ENCODE data around the gene NCKAP5. TPM values are rescaled to one million over a fixed set of nuclear protein-coding genes. Genes with fewer than 3 reads are reported as not detected.

NCKAP5 gene
- total and polyA plus RNA-seq, 7 donors, result 0.03 to 1.2 (median 0.22) TPM

- 88 to 96% (median 91%) methylated on average over 2 of the region's 2 CpGs for WGBS, 3 donors
- Histone ChIP-seq H3K27me3 (ENCODE audit: insufficient read depth in 3 of 3, low read length in 2 of 3) (no peaks in the 10 kb centered on the region), H3K4me3 (no peak overlapping the region), H3K4me1 (no peaks in the 10 kb centered on the region), H3K27ac (no peak overlapping the region), H3K9me3 (no peaks in the 10 kb centered on the region), H3K36me3 (ENCODE audit: insufficient read depth in 1 of 2, low read depth in 1 of 2) (no peaks in the 10 kb centered on the region)
- no peak for TF ChIP-seq CTCF (IDR thresholded peaks at IDR 0.05)
- ATAC-seq (no peak), DNase-seq (no peak)
- intact Hi-C loops (cut with DNase I), result no loop called here
Measured at GRCh38 chr2:133452583-133452982, 115.7 kb downstream of the NCKAP5 start.

DNA sequence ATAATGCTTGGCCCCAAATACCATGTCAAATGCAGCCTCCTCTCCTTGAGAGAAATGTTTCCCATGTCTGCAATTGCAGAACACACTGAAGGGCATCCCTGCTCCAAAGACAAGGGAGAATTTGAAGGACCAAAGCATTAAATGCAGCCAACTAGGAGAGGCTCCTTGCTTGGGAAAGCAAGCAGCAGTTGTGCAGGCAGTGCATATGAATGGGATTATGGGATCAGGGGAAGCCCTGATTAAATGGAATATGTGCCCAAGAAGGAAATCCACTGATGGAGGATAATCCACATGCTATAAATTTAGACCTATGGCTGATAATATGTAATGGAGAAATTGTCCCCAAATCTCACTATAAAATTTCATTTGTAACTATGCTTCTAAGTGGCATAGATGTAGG, 116.1 kb downstream of the NCKAP5 start:
- Histone ChIP-seq H3K4me3 (no peak overlapping the region), H3K27ac (no peak overlapping the region), H3K4me1 (no peaks in the 10 kb centered on the region), H3K36me3 (ENCODE audit: insufficient read depth in 1 of 2, low read depth in 1 of 2) (no peaks in the 10 kb centered on the region), H3K9me3 (no peaks in the 10 kb centered on the region), H3K27me3 (ENCODE audit: insufficient read depth in 3 of 3, low read length in 2 of 3) (no peaks in the 10 kb centered on the region)
- DNase-seq (no peak), ATAC-seq (no peak)
- intact Hi-C loops (cut with DNase I), result no loop called here
- TF ChIP-seq CTCF (IDR thresholded peaks at IDR 0.05), result no peak

GRCh38 chr2:133448195-133448594, 120.1 kb downstream of the NCKAP5 start:
- Histone ChIP-seq H3K9me3 (no peaks in the 10 kb centered on the region), H3K36me3 (ENCODE audit: insufficient read depth in 1 of 2, low read depth in 1 of 2) (no peaks in the 10 kb centered on the region), H3K4me1 (no peaks in the 10 kb centered on the region), H3K27me3 (ENCODE audit: insufficient read depth in 3 of 3, low read length in 2 of 3) (no peaks in the 10 kb centered on the region), H3K27ac (no peak overlapping the region), H3K4me3 (no peak overlapping the region)
- intact Hi-C loops (cut with DNase I), result no loop called here
- no peak for TF ChIP-seq CTCF (IDR thresholded peaks at IDR 0.05)
- 94 to 98% (median 95%) methylated on average over 5 of the region's 5 CpGs for WGBS, 3 donors
- DNase-seq, result no peak
- no peak for ATAC-seq

- intact Hi-C loops (cut with DNase I), result no loop called here
- DNase-seq (no peak), ATAC-seq (no peak)
- Histone ChIP-seq H3K4me1 (no peaks in the 10 kb centered on the region), H3K9me3 (no peaks in the 10 kb centered on the region), H3K4me3 (no peak overlapping the region), H3K27ac (no peak overlapping the region), H3K27me3 (ENCODE audit: insufficient read depth in 3 of 3, low read length in 2 of 3) (no peaks in the 10 kb centered on the region), H3K36me3 (ENCODE audit: insufficient read depth in 1 of 2, low read depth in 1 of 2) (no peaks in the 10 kb centered on the region)
- TF ChIP-seq CTCF (IDR thresholded peaks at IDR 0.05), result no peak
- WGBS, 3 donors, result 91 to 97% (median 93%) methylated on average over 5 of the region's 5 CpGs
Measured at GRCh38 chr2:133447303-133447702, 121.0 kb downstream of the NCKAP5 start.

DNA sequence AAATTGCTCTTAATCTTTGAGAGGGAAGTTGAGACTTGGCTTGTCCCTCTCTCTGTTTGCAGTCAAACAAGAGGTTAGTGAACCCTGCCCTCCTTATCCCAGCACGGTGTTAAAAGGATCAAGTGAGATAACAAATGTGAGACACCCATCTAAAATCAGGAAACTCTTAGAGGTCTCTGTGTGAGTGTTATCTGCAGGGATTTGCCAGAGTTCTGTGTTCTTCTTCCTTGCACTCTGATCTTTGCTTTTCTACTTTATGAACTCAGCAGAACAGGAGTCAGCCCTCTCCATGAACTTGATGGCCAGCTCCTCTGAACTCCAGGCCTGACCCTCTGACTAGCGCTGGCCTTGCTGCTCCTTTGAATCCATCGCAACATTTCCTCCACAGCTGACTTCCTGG, 123.8 kb downstream of the NCKAP5 start:
- ATAC-seq (no peak), DNase-seq (no peak)
- WGBS, 3 donors, result 53 to 63% (median 55%) methylated on average over 3 of the region's 3 CpGs
- TF ChIP-seq CTCF (IDR thresholded peaks at IDR 0.05), result no peak
- Histone ChIP-seq H3K4me1 (no peaks in the 10 kb centered on the region), H3K27me3 (ENCODE audit: insufficient read depth in 3 of 3, low read length in 2 of 3) (no peaks in the 10 kb centered on the region), H3K27ac (no peak overlapping the region), H3K36me3 (ENCODE audit: insufficient read depth in 1 of 2, low read depth in 1 of 2) (no peaks in the 10 kb centered on the region), H3K9me3 (no peaks in the 10 kb centered on the region), H3K4me3 (no peak overlapping the region)
- intact Hi-C loops (cut with DNase I), result no loop called here
